ENCODE data around the gene CHST12.
A peak's percentile ranks its signal among the peaks of the same experiment; 100 is the strongest.
"Not testable (repeated sequence)": the region's sequence is repeated elsewhere in the genome, so short reads cannot be mapped to it uniquely, and the experiment has no call there.

CHST12 gene

GRCh38 chr7:2437537-2438148 lies 34.2 kb downstream of the CHST12 start:
- DNase-seq, result no peak

- DNase-seq, result no peak
These were observed 34.8 kb downstream of the CHST12 start for GRCh38 chr7:2438186-2438585.

GRCh38 chr7:2438775-2439174 lies 35.4 kb downstream of the CHST12 start:
- no peak for DNase-seq

GRCh38 chr7:2440608-2441245 lies 37.3 kb downstream of the CHST12 start:
- DNase-seq, result no peak

GRCh38 chr7:2441430-2442058 lies 38.1 kb downstream of the CHST12 start:
- DNase-seq, result no peak

- no peak for DNase-seq
These were observed 40.1 kb downstream of the CHST12 start for GRCh38 chr7:2443491-2443890.

- DNase-seq, result peak; percentile 34
These were observed 41.1 kb downstream of the CHST12 start for GRCh38 chr7:2444476-2444875.

GRCh38 chr7:2445047-2445446 lies 41.6 kb downstream of the CHST12 start:
- DNase-seq, result peak; percentile 10

- peak; percentile 34 for DNase-seq
These were observed 42.6 kb downstream of the CHST12 start for GRCh38 chr7:2445898-2446555.

- no peak for DNase-seq
These were observed 43.3 kb downstream of the CHST12 start for GRCh38 chr7:2446676-2447075.

GRCh38 chr7:2450198-2451107 lies 47.0 kb downstream of the CHST12 start:
- no peak for DNase-seq

- DNase-seq, result peak; percentile 83
These were observed 48.0 kb downstream of the CHST12 start for GRCh38 chr7:2451171-2452073.

- no peak for DNase-seq
These were observed 48.7 kb downstream of the CHST12 start for GRCh38 chr7:2452074-2452507.

GRCh38 chr7:2452643-2453270 lies 49.3 kb downstream of the CHST12 start:
- DNase-seq, result no peak

- not testable (repeated sequence) for DNase-seq
These were observed 50.4 kb downstream of the CHST12 start for GRCh38 chr7:2453849-2454248.

GRCh38 chr7:2459674-2460073 lies 56.3 kb downstream of the CHST12 start:
- no peak for DNase-seq

GRCh38 chr7:2460188-2460587 lies 56.8 kb downstream of the CHST12 start:
- DNase-seq, result peak; percentile 80

GRCh38 chr7:2460641-2461040 lies 57.2 kb downstream of the CHST12 start:
- peak; percentile 76 for DNase-seq

- DNase-seq, result no peak
These were observed 58.0 kb downstream of the CHST12 start for GRCh38 chr7:2461268-2462026.

GRCh38 chr7:2462731-2463130 lies 59.3 kb downstream of the CHST12 start:
- no peak for DNase-seq

All from midbrain (tissue), 1 donor.